Breast epithelium (tissue), 4 donors: ENCODE results near the gene ELK1. TPM values are rescaled to one million over a fixed set of nuclear protein-coding genes. Genes with fewer than 3 reads are reported as not detected.

Source experiments
- DNase-seq, 2 donors: peaks; one replicate each; pipeline ENCODE4 v3.0.0-alpha.2; 2019; ENCODE audit warnings: low spot score in 2 of 2
- H3K27ac ChIP-seq, 2 donors: fragments of 200-600 bp; sonication (generic) in 1 of 2; one replicate each; pipeline ENCODE4 v1.5.1; 2016 to 2019; ENCODE audit warnings: mild to moderate bottlenecking in 1 of 2
- H3K27me3 ChIP-seq, 2 donors: fragments of 200-600 bp; sonication (generic) in 1 of 2; one replicate each; pipeline versions ENCODE4 v1.5.1 to v1.6.0; 2017 to 2019; ENCODE audit warnings: control low read depth in 1 of 2, mild to moderate bottlenecking in 1 of 2
- H3K36me3 ChIP-seq: fragments of 200-600 bp; one replicate; pipeline ENCODE4 v1.5.1; 2019
- H3K4me1 ChIP-seq, 2 donors: fragments of 200-600 bp; sonication (generic); one replicate each; pipeline ENCODE4 v1.5.1; 2016 to 2019; ENCODE audit warnings: control low read depth in 1 of 2
- H3K4me3 ChIP-seq, 3 donors: fragments of 200-600 bp; sonication (generic); 1 replicate in 2 of 3; 2 replicates in 1 of 3; pipeline ENCODE4 v1.5.1; 2016 to 2019; ENCODE audit warnings: mild to moderate bottlenecking in 3 of 3, moderate library complexity in 2 of 3
- H3K9me3 ChIP-seq, 2 donors: fragments of 200-600 bp; sonication (generic) in 1 of 2; one replicate each; pipeline ENCODE4 v1.5.1; 2016 to 2019; ENCODE audit warnings: control low read depth in 1 of 2
- POLR2A ChIP-seq: fragments of 450-650 bp; IDR thresholded peaks from one replicate; pipeline ENCODE4 v1.6.1; 2016; ENCODE audit warnings: antibody characterized with exemption, mild to moderate bottlenecking, moderate library complexity
- POLR2AphosphoS5 ChIP-seq, 3 donors: sonication (generic); formaldehyde crosslinking; IDR thresholded peaks; one replicate each; pipeline ENCODE4 v1.6.1; 2017; ENCODE audit warnings: antibody characterized with exemption in 3 of 3
- intact Hi-C: fragments of 100-400 bp; cut with DNase I; formaldehyde crosslinking; loops from one replicate; pipeline ENCODE4 v1.15.1; 2023; ENCODE audit warnings: low total_unique reads
- total RNA-seq, 3 donors: library from RNA; depleted of rRNA; stranded (reverse); fragments of >200 nt; gene quantifications; one replicate each; pipeline ENCODE4 v1.1.0, GENCODE V29; 2016
- TF ChIP-seq, protein P1 (sequence below), 3 donors: fragments of 450-650 bp; IDR thresholded peaks; one replicate each; pipeline ENCODE4 v1.5.1; 2016 to 2017; ENCODE audit warnings: antibody characterized with exemption in 3 of 3, mild to moderate bottlenecking in 3 of 3, moderate library complexity in 3 of 3

ELK1 gene, protein sequence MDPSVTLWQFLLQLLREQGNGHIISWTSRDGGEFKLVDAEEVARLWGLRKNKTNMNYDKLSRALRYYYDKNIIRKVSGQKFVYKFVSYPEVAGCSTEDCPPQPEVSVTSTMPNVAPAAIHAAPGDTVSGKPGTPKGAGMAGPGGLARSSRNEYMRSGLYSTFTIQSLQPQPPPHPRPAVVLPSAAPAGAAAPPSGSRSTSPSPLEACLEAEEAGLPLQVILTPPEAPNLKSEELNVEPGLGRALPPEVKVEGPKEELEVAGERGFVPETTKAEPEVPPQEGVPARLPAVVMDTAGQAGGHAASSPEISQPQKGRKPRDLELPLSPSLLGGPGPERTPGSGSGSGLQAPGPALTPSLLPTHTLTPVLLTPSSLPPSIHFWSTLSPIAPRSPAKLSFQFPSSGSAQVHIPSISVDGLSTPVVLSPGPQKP
- 10 to 100 TPM; 18.0 to 22.0 (median 21.0) TPM for total RNA-seq

DNA sequence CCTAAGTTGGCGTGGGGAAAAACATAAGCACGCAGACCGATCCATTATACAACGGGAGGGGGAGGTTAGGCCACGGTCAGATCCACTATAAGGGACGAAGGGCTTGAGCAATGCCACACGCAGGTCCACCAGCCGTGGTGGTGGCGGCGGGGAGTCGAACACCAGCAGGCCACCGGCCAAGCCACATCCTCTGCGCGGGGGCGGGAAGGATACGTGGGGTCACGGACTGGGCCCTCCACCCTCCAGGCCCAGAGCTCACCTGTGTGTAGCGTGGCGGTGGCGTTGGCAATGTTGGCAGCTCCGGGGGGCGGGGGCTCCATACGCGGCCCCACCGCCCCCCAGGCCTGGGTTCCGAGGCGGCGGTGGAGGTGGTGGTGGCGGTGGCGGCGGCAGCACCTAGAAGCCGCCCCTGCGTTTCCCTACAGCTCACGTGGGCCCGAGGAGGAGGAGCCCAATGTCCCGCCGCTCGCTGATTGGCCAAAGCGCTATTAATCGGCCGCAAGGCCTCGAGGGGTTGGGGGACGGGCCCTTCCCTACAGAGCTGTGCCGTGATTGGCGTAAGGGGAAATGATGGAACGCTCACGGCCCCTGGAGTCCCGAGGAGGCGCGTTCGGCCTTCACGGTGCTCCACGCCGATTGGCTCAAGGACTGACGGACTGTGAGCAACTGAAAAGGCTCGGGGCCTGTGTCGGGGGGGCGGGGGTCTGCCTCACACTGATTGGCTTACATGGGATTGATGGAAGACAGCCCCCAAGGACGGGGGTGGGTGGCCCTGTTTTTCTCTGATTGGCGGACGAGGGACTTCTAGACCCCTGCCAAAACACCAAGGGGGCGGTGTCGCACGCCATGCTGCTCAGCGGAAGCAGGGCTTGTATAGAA is at the start of gene ELK1:
Gene ELK1 (minus strand): TSS at position 400 of the 879 bp plus-strand sequence. CDS start 9,122 bp downstream, outside the sequence.
- Histone ChIP-seq H3K36me3 (no peaks in the 10 kb centered on the region), H3K27me3 (peaks cover 0 to 23% of the 10 kb centered on the region in 2 donors), H3K27ac (peak within 1 kb of the TSS; percentile 86 to 93), H3K4me3 (peak within 1 kb of the TSS; percentile 65 to 81 (median 68)), H3K9me3 (no peaks in the 10 kb centered on the region), H3K4me1 (no peaks in the 10 kb centered on the region)
- peak; percentile 92 to 97 for DNase-seq
- TF ChIP-seq POLR2AphosphoS5 (IDR thresholded peaks at IDR 0.05): peak in 2 of 3 donors; percentile 44 to 55
- TF ChIP-seq, protein P1, sequence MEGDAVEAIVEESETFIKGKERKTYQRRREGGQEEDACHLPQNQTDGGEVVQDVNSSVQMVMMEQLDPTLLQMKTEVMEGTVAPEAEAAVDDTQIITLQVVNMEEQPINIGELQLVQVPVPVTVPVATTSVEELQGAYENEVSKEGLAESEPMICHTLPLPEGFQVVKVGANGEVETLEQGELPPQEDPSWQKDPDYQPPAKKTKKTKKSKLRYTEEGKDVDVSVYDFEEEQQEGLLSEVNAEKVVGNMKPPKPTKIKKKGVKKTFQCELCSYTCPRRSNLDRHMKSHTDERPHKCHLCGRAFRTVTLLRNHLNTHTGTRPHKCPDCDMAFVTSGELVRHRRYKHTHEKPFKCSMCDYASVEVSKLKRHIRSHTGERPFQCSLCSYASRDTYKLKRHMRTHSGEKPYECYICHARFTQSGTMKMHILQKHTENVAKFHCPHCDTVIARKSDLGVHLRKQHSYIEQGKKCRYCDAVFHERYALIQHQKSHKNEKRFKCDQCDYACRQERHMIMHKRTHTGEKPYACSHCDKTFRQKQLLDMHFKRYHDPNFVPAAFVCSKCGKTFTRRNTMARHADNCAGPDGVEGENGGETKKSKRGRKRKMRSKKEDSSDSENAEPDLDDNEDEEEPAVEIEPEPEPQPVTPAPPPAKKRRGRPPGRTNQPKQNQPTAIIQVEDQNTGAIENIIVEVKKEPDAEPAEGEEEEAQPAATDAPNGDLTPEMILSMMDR (IDR thresholded peaks at IDR 0.05): no peak
- TF ChIP-seq POLR2A: peak; percentile 35
- intact Hi-C loops: no loop called here

DNA sequence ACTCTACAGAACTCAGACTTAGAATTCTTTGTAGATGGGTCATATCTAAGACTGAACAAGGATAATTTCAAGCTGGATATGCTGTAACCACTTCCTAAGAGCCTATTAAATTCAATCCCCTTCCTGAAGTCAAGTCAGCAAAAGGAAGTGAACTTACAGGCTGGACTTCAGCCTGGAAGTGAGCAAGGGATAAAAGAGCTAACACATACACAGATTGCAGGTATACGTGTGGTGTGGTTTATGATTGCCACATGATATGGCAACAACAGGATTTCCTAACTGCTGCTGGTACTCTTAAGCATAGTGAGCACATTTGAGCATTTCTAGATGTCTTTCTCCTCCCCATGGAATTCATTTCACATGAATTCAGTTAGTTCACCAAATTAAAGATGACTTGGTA is 46.8 kb upstream of the ELK1 start:
- Histone ChIP-seq H3K9me3 (peaks cover 5 to 14% of the 10 kb centered on the region in 2 donors), H3K27me3 (peaks cover 0 to 42% of the 10 kb centered on the region in 2 donors), H3K27ac (no peak overlapping the region), H3K4me1 (no peaks in the 10 kb centered on the region), H3K4me3 (no peak overlapping the region), H3K36me3 (no peaks in the 10 kb centered on the region)
- no peak for TF ChIP-seq POLR2A
- TF ChIP-seq, protein P1 (IDR thresholded peaks at IDR 0.05): no peak
- no peak for DNase-seq
- intact Hi-C loops: no loop called here

DNA sequence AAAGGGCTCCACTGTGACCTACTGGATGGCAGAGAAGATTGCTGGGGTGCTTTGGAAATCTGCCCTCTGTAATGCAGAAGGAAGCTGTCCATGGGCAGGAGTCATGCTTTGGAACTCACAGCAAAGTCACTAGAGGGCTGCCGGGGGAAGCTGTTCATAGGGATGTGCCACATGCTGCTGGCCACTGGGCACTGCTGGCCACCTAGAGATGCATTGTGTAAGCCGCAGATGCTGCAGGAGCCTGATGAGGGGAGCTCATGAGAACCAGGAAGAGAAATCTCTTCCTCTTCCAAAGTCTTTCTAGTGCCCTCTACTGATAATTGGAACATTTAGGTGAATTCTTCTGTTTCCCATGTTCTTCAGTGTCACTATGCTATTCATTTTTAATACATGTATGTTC is 39.8 kb upstream of the ELK1 start:
- no peaks in the 10 kb centered on the region for H3K36me3 ChIP-seq
- intact Hi-C loops: no loop called here
- no peak for TF ChIP-seq POLR2AphosphoS5 (IDR thresholded peaks at IDR 0.05)
- no peak for TF ChIP-seq POLR2A
- TF ChIP-seq, protein P1 (IDR thresholded peaks at IDR 0.05): no peak
- H3K27me3 ChIP-seq: peaks cover 0 to 53% of the 10 kb centered on the region in 2 donors
- H3K4me3 ChIP-seq: no peak overlapping the region
- H3K27ac ChIP-seq: no peak overlapping the region
- H3K4me1 ChIP-seq: no peaks in the 10 kb centered on the region
- no peaks in the 10 kb centered on the region for H3K9me3 ChIP-seq
- no peak for DNase-seq

DNA sequence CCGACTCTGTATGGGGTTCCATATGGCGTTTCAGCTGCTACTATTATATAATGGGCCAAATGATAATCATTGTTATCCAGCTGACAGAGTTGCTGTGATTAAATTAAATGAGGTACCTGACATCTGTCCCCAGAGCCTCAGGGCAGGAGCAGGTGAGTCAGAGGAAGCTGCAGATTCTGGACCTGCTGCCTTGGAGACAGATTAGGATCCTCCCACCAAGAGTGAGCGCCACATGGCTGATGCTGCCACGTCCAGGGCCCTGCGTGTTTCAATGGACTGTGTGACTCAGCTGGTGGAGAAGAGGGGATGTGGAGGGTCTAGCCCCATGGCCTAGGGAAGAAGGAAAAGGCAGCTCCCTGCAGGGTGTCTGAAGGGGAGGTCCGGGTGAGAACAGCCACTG is 36.9 kb upstream of the ELK1 start:
- Histone ChIP-seq H3K4me3 (no peak overlapping the region), H3K4me1 (no peaks in the 10 kb centered on the region), H3K9me3 (no peaks in the 10 kb centered on the region), H3K27me3 (peaks cover 0 to 59% of the 10 kb centered on the region in 2 donors), H3K36me3 (no peaks in the 10 kb centered on the region), H3K27ac (no peak overlapping the region)
- intact Hi-C loops: no loop called here
- DNase-seq: no peak
- TF ChIP-seq POLR2A: no peak
- TF ChIP-seq POLR2AphosphoS5 (IDR thresholded peaks at IDR 0.05): no peak
- TF ChIP-seq, protein P1 (IDR thresholded peaks at IDR 0.05): no peak
